Left ventricle myocardium inferior (tissue), 1 donor: ENCODE data around the gene GLYR1. TPM values are rescaled to one million over a fixed set of nuclear protein-coding genes. Genes with fewer than 3 reads are reported as not detected.

Experiments
- DNase-seq: peaks from one replicate; pipeline ENCODE4 v3.0.0-alpha.2; 2020
- H3K27ac ChIP-seq: fragments of 200-600 bp; replicated peaks from 2 replicates; pipeline ENCODE4 v1.8.0; 2021
- H3K27me3 ChIP-seq: fragments of 200-600 bp; 2 replicates; pipeline ENCODE4 v1.8.0; 2021; ENCODE audit warnings: low read depth
- H3K36me3 ChIP-seq: fragments of 200-600 bp; 2 replicates; pipeline ENCODE4 v1.8.0; 2021
- H3K4me1 ChIP-seq: fragments of 200-600 bp; 2 replicates; pipeline ENCODE4 v1.8.0; 2021
- H3K4me3 ChIP-seq: fragments of 200-600 bp; 2 replicates; pipeline ENCODE4 v1.8.0; 2021; ENCODE audit warnings: mild to moderate bottlenecking, moderate library complexity
- H3K9me3 ChIP-seq: fragments of 200-600 bp; replicated peaks from 2 replicates; pipeline ENCODE4 v1.8.0; 2021
- CTCF ChIP-seq: fragments of 200-600 bp; IDR thresholded peaks from 2 replicates; pipeline ENCODE4 v1.8.0; 2021; ENCODE audit warnings: antibody characterized with exemption, mild to moderate bottlenecking, borderline replicate concordance
- intact Hi-C: fragments of 100-400 bp; cut with micrococcal nuclease; formaldehyde crosslinking; loops from one replicate; pipeline ENCODE4 v1.11.0; 2022
- total RNA-seq: library from RNA; stranded (reverse); fragmentation: NEBNext Ultra II Directional; extraction: Animal tissue kit (Norgen Biotek cat#: 25700); gene quantifications from one replicate; pipeline ENCODE4 v1.2.1, GENCODE V29; 2021
- donor health status: DM: no; HTN: yes; CAD: no; lungs with severe emphysema.

Gene GLYR1
- total RNA-seq, 1 donor from 2014 or later: 86.7 TPM

- Histone ChIP-seq H3K27ac (peak overlapping the region; percentile 95), H3K27me3 (no peaks in the 10 kb centered on the region), H3K9me3 (no peaks in the 10 kb centered on the region), H3K36me3 (peaks cover 52% of the 10 kb centered on the region), H3K4me1 (peaks cover 60% of the 10 kb centered on the region), H3K4me3 (peak overlapping the region; percentile 98)
- TF ChIP-seq CTCF: no peak
- DNase-seq: no peak
- intact Hi-C loops: no loop called here
These were observed 45.8 kb downstream of the GLYR1 start for GRCh38 chr16:4801051-4801961.

GRCh38 chr16:4800290-4801041, 46.6 kb downstream of the GLYR1 start:
- peaks cover 46% of the 10 kb centered on the region for H3K36me3 ChIP-seq
- H3K4me1 ChIP-seq: peaks cover 54% of the 10 kb centered on the region
- no peak for TF ChIP-seq CTCF
- intact Hi-C loops: no loop called here
- peak; percentile 65 for DNase-seq
- peak overlapping the region; percentile 95 for H3K27ac ChIP-seq
- H3K9me3 ChIP-seq: no peaks in the 10 kb centered on the region
- H3K4me3 ChIP-seq: peak overlapping the region; percentile 98
- H3K27me3 ChIP-seq: no peaks in the 10 kb centered on the region

- intact Hi-C loops: no loop called here
- TF ChIP-seq CTCF: no peak
- H3K4me3 ChIP-seq: no peak overlapping the region
- H3K36me3 ChIP-seq: peaks cover 35% of the 10 kb centered on the region
- H3K27me3 ChIP-seq: no peaks in the 10 kb centered on the region
- peaks cover 43% of the 10 kb centered on the region for H3K4me1 ChIP-seq
- no peak for DNase-seq
- H3K9me3 ChIP-seq: no peaks in the 10 kb centered on the region
- H3K27ac ChIP-seq: no peak overlapping the region
These were observed 47.8 kb downstream of the GLYR1 start for GRCh38 chr16:4799171-4799855.

GRCh38 chr16:4798456-4798855, 48.6 kb downstream of the GLYR1 start:
- Histone ChIP-seq H3K27me3 (no peaks in the 10 kb centered on the region), H3K27ac (no peak overlapping the region), H3K4me1 (peaks cover 34% of the 10 kb centered on the region), H3K4me3 (no peak overlapping the region), H3K9me3 (no peaks in the 10 kb centered on the region), H3K36me3 (peaks cover 30% of the 10 kb centered on the region)
- intact Hi-C loops: no loop called here
- TF ChIP-seq CTCF: no peak
- no peak for DNase-seq

GRCh38 chr16:4797805-4798252, 49.3 kb downstream of the GLYR1 start:
- Histone ChIP-seq H3K27ac (peak overlapping the region; percentile 16), H3K4me3 (no peak overlapping the region), H3K9me3 (no peaks in the 10 kb centered on the region), H3K36me3 (peaks cover 30% of the 10 kb centered on the region), H3K27me3 (no peaks in the 10 kb centered on the region), H3K4me1 (peaks cover 28% of the 10 kb centered on the region)
- intact Hi-C loops: no loop called here
- DNase-seq: no peak
- TF ChIP-seq CTCF: no peak
